Fibroblast of peridontal ligament (primary cell): ENCODE results near the gene E2F6.
"Not testable (repeated sequence)": the region's sequence is repeated elsewhere in the genome, so short reads cannot be mapped to it uniquely, and the experiment has no call there.

Experiments used
- DNase-seq: peaks from one replicate; pipeline ENCODE4 v3.0.0-alpha.2; 2010; ENCODE audit errors: extremely low read depth

Gene E2F6

DNA sequence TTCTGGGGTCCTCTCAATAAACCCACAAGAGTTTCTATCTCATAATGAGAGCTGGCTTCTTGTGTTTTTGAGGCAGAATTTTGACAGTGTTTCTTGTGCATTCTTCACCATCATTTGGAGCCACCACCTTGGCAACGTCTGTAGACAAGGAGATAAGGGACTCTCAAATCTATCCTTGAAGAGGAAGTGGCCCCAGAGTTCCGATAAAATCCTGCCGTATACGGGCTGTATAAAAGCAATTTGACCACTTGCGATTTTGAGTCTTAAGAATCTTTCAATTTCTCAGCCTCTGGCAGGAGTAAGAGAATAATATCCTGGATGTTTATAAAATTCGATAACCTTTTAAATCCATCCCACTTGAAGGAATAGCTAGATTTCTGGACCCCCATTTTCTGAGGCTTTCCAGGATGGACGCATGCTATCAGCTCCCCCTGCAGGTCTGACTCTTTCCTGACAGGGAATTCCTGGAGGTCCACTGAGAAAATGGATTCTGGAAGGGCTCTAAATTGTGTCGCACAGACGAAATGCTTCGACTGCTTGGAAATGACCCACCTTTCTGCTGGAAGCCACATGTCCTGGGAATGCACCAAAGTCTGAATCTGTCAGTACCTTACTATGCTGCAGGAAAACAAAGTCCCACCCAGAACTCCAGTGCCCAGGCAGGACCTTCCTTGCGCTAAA lies 54.1 kb downstream of the E2F6 start:
- peak; percentile 76 for DNase-seq

DNA sequence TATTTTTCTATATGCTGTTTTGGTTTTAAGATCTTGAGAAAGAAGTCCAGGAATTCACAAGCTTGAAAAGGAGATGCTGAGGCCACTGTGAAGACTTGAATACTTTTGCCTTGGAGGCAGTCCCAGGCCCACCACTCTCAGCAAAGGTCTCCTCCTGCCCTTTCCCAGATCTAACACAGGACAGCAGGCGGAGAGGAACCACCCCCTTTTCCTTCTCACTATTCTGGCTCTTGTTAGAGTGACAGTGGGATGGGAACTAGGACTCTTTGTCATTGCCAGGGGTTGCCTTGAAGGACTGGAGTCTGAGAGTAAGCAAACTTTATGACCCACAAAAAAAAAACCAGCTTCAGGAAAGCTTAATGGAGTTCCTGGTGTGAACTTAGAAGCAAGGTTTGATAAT lies 54.7 kb downstream of the E2F6 start:
- DNase-seq: no peak

DNA sequence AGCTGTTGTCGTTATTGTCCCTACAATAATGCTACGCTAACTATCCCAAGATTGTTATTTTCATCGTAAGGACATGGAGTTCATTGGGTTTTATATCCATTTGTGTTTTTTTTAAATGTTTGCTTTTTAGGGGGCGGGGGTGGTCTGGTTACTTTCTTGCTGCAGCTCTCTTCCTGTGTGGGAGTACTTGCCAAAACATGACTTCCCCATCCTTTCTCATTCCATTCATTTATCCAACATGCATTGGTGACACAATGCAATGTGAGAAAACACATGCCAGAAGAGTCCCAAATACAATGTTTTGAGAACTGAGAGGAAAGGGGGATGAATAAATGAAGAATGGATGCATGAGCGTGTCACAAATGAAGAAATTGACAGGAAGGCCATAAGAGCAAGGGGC lies 55.9 kb downstream of the E2F6 start:
- DNase-seq: no peak

DNA sequence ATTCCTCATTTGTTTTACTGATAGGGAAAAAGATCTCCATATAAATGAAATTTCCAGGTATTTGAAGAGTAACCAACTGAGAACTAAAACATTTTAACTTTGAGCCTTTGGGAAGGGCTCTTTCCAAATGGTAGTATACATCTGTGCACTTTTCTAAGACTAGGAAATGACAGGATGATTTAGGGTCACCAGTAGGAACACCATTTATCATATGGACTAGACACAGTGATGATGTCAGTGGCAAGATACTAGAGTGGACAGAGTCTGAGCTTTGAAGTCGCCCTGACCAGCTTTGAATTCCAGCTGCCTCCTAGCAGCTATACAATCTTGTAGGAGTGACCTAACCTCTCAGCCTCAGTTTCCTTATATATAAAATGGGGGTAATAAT lies 56.4 kb downstream of the E2F6 start:
- no peak for DNase-seq

DNA sequence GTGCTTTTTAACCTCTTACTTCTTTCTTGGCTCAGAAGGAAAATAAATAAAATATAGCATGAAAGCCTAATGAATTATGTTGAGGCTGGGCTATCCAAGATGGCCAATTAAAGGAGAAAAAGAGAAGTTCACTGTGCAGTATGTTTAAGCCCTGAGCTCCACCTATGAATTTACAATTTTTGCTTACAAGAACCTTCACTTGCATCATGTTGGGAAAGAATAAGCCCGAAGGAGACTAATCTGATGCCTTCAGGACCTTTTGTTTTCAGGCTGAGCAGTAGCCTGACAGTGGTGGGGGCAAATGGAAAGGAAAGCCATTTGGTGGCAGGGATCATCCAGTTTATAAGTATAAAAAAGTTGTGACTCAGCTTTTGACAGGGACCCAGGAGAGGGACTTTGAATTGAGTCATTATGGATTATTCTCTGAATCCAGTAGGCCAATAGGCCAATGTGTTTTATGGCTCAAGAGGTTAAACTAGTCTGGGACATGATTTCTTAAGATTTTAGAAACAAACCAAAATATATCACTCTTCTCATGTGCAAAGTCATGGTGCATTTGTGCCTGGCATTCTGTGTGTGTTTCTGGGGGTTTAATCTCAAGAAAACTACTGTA lies 56.9 kb downstream of the E2F6 start:
- DNase-seq: peak; percentile 31

DNA sequence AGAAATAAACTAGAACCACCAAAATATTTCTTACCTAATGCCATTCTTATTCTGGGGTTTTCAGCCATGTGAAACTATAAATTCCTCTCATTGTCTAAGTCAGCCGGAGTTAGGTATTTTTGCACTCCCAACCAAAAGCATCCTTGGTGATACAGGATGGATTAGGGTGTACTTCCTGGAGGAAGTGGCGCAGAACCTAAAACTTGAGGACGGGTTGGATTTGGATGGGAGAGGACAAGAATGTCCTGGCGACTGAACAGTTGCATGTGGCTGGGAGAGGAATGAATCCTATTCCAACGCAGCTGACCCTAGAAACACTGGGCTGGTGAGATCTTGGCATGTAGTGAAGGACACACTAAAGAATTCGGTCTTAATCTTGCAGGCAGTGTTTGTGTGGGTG lies 58.5 kb downstream of the E2F6 start:
- no peak for DNase-seq

DNA sequence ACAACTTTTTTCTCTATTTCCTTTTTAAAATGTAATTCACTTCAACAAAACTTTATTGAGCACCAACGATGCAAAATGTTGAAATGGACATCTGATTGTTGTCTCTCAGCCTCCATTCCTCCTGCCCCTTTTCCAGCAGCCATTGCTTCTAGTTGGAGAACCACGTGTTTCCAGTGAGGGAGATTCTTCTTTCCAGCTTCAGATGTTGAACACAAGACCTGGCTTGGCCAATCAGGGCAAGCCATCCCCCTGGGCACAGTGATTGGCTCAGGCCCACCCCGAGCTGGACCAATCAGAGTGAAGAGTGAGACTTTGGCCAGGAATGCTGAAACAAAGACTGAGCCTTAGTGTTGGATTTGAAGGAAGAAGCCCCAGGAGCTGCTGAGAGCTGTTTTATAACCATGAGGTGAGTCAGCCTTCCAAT lies 59.0 kb downstream of the E2F6 start:
- DNase-seq: peak; percentile 84

DNA sequence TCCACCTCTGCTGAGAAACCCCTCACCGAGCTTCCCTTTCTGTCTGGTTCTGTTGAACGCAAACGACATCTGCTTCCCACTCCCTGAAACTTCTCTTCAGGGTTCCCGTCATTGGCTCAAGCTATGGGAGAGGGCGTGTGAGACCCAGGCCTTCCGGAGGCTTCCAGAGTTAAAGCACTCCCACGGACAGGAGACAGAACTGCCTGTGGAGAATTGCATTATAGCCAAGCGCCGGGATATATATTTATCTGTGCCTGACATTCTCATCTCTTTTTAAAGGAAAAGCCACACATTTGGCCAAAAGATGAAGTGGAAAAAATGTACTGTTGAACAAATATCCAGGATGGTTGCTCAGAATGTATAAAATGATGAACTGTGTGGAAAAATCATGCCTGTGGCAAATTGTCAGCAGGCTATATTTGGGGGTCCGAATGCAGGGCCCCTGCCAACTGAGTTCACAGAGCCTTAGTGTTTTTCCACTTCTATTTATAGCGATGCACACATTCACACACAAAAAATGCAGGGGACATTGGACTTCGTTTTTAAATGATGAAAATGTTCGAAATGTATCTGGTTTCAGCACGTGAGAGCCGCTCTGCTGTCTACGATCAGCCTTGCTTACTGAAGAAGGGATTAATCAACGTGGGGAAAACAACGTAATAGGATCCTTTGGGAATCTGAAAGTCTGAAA lies 59.5 kb downstream of the E2F6 start:
- DNase-seq: peak; percentile 92

DNA sequence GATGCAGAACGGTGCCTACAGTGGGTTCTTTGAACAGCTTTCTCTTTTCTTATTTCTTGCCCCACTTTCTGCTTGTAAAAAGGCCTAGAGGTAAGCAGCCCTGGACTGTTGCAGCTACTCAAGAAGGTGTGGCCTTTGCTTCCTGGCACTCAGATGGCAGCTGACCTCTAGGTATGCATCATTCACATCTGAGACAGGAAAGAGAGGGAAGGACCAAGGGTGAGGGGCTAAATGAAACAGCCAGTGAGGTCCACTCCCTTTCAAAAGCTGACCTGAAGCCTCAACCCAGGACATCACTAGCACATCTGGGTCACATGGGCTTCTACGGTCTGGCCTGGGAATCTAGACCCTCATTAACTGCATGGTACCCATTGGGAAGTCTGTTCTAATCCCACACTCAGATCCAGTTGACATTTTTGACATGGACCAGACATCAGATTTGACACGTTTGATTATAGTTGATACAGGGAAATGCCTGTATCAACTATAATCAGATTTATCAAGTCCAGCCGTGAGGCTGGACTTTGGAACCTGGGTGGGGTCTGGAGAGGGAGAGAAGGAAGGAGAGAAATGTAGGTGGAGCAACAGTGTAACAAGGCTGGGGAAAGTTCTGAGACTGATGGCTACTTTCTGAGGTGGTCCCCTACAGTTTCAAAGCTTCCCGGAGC lies 60.2 kb downstream of the E2F6 start:
- no peak for DNase-seq

DNA sequence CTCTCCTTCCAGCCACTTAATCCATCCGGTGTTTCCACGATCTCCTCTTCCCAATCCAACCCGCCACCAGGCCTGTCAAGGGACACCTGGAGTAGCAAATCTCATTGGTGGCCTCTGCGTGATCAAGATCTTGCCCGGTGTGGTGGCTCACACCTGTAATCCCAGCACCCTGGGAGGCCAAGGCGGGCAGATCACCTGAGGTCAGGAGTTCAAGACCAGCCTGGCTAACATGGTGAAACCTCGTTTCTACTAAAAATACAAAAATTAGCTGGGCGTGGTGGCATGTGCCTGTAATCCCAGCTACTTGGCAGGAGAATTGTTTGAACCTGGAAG lies 60.9 kb downstream of the E2F6 start:
- not testable (repeated sequence) for DNase-seq

DNA sequence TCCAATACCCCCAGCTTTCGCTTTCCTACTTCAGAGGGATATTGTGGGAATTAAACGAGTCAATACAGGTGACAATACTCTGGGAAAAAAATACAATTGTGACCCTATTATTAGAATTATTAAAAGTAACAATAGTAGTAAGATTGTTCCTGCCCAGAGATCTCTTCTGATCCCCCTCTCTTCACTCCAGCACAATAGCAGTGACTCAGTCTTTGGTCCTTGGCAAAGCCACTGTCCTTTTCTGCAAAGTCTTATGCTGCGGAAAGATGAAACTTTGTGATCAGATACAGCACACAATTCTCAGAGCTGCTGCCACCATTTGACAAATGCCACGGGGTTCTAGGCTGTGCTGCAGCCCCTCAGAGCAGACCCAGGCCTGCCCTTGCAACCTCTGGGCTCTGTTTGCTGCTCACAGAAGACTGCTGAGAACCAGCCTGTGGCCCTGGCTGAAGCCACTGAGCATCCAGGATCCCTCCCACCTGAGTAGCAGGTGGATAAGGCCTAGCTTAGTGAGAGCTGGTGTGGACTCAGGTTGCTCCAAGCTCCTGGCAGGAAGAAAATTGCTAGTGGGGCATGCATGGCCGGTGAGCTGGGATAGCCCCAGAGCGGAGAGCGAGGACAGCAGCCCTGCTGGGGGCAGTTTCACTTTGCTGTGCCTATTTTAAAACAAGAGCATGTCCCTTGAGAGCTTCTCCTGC lies 61.4 kb downstream of the E2F6 start:
- DNase-seq: no peak

DNA sequence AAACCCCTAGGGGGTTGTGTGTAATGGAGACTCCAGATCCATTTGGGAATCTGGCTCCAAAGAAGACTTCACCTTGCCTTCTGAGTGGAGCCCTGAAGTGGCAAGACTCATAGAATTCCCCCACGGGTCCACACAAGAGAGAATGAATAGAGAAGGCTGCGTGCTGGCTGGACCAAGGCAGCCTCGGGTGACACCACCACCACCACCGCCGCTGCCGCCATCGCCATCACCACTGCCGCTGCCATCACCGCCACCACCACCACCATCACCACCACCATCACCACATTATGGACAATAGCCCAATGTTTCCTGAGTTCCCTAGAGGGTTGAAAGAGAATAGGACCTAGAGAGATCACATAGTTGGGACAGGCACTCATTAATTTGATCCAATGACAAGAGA lies 63.5 kb downstream of the E2F6 start:
- DNase-seq: no peak

DNA sequence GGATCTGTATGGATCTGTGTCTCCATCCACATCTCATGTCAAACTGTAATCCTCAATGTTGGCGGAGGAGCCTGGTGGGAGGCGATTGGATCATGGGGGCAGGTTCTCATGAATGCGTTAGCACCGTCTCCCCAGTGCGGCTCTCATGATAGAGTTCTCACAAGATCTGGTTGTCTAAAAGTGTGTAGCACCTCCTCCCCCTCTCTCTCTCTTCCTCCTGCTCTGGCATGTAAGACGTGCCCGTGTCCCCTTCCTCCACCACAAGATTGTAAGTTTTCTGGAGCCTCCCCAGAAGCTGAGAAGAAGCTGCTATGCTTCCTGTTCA lies 66.6 kb downstream of the E2F6 start:
- DNase-seq: no peak

DNA sequence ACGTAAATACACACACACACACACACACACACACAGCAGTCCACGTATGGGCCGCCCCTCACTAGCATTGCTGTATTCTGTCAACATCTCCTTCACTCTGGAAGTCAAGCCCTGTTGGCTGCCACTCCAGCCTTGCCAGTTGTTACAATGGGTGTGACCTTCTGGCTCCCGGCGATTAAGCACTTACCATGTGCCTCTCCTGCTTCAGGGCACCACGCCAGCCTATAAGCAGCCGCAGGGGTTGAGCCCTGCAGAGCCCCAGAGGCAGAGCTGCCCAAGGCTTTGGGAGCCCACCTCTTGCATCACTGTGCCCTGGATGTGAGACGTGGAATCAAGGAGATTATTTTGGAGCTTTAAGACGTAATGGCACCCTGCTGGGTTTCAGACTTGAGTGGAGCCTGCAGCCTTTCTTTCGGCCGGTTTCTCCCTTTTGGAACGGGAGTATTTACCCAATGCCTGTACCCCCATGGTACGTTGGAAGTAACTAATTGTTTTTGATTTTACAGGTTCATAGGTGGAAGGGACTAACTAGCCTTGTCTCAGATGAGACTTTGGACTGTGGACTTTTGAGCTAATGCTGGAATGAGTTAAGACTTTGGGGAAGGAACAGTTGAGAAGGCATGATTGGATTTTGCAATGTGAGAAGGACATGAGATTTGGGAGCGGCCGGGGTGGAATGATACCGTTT lies 67.1 kb downstream of the E2F6 start:
- no peak for DNase-seq

DNA sequence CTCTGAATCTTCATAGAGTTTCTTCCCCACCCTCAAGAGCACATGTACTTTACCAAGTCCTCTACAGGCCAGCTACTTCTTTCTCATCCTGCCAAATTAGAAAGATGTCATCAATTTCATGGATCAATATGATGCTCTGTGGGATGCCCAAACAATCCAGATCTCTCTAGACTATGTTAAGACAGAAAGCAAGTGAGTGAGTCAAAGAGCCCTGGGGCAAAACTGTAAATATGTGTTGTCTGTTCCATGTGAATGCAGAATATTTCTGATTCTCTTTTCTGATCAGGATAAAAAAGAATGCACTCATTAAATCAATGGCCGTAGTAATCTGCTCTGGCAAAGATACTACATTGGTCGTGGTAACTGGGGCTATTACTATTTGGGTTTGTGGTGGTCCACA lies 68.4 kb downstream of the E2F6 start:
- no peak for DNase-seq

DNA sequence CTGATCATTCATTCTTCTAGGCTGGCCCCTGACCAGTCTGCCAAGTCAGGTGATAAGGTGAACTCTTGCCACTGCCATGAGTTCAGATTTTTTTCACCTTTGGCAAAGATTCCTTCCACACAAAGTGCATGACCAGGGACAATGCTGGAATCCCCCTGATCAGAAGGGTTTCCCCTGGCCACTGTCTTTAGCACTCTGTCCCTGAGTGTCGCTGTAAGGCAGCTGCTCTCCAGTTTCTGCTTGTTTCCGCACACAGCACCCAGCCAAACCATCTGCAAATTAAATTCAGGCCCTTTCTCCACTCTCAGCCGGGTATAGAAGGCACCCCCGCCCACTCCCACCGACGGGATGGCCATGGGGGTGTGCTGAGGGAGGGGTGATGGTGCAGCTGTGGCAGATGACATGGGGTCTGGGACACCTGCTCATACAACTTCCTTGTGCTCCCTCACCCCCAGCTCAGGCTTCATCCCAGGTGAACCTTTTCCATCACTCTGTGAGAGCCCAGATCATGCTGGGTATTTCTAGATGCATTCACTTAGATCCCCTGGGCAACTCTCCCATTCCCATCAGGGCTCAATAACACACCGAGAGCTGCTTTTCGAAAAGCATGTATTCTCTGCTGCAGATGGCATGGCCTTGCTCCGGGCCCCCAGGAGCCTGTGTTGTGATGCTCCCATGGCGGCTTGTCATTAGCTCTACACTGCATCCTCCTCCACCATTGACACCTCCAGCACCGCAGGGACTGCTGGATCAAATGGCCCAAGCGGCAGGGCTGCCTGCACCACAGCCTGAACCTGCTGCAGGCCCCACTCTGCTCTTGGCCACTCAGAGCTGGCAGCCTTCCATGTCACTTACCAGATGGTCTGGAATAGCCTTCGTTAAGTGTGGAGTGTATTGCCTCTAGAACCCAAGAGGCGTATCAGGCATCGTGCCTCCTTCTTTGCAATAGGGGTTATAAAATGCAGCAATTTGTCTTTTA lies 69.2 kb downstream of the E2F6 start:
- no peak for DNase-seq

DNA sequence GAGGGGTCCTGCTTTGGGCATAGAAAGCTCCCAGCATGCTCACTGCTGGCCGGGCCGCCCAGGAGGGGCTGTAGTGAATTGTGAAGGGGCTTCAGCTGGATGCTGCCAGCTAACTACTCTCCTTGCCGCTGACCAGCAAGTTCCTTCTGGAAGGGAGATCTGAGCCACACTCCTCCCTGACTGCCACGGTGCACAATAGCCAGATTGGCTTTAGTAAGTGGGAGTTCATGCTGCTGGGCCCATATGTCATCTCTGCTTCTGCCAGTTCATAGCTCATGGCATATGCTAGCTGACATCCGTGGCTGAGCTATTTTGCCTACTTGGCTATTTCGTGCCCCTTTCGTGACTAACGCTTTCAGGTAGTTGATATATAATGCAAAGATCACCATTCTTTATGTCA lies 69.9 kb downstream of the E2F6 start:
- no peak for DNase-seq

DNA sequence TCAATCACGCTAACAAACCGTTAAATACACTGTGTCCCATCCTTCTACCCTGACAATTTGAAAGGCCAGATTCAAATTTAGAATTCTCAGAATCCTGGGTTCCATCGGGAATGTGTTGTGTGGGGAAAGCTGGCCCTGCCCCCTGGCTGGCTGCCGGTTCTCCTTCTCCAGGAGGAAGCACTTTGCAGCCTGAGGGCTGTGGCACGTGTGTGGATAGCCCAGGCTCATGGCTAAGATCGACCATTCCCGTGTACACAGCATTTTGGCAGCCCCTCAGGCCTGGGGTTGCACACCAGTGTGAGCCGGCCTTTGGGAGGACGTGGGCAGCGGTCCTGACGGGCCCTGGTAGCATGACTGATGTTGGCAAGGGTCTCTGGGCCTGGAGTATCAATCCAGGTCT lies 70.6 kb downstream of the E2F6 start:
- no peak for DNase-seq
